Measurements from ENCODE around the gene SATL1. TPM values are rescaled to one million over a fixed set of nuclear protein-coding genes. Genes with fewer than 3 reads are reported as not detected.

Gene SATL1
- total and polyA plus RNA-seq, 4 donors, result 0.02 to 0.06 TPM; not detected in 2

GRCh38 chrX:85114171-85114570 lies 129.4 kb downstream of the SATL1 start:
- H3K9ac ChIP-seq (ENCODE audit: insufficient read depth in 1 of 2, low read length in 2 of 2), result no peak overlapping the region
- peaks cover 0 to 4% (median 0%) of the 10 kb centered on the region in 3 donors for H3K27me3 ChIP-seq (ENCODE audit: control insufficient read depth in 3 of 3, insufficient read depth in 3 of 3, low read length in 2 of 3)
- no peak overlapping the region for H3K27ac ChIP-seq (ENCODE audit: low read depth in 1 of 2, low read length in 1 of 2)
- no peaks in the 10 kb centered on the region for H3K36me3 ChIP-seq (ENCODE audit: control insufficient read depth in 4 of 4, insufficient read depth in 4 of 4, low read length in 4 of 4)
- no peaks in the 10 kb centered on the region for H3K9me3 ChIP-seq (ENCODE audit: control insufficient read depth in 4 of 4, insufficient read depth in 3 of 4, low read length in 3 of 4)
- no peak overlapping the region for H3K4me3 ChIP-seq
- TF ChIP-seq CTCF (IDR thresholded peaks at IDR 0.05; ENCODE audit: control extremely low read depth, extremely low read depth), result no peak
- no peaks in the 10 kb centered on the region for H3K4me1 ChIP-seq (ENCODE audit: control insufficient read depth in 5 of 5, insufficient read depth in 5 of 5, low read length in 5 of 5)
- DNase-seq, result no peak
- 70 to 95% methylated on average over 3 of the region's 3 CpGs for WGBS, 2 donors
- no peak for ATAC-seq (ENCODE audit: insufficient read depth, low FRiP score)

- ATAC-seq (ENCODE audit: insufficient read depth, low FRiP score), result no peak
- H3K9me3 ChIP-seq (ENCODE audit: control insufficient read depth in 4 of 4, insufficient read depth in 3 of 4, low read length in 3 of 4), result no peaks in the 10 kb centered on the region
- 44 to 92% methylated on average over 2 of the region's 2 CpGs for WGBS, 2 donors
- TF ChIP-seq CTCF (IDR thresholded peaks at IDR 0.05; ENCODE audit: control extremely low read depth, extremely low read depth), result no peak
- DNase-seq, result no peak
- H3K27me3 ChIP-seq (ENCODE audit: control insufficient read depth in 3 of 3, insufficient read depth in 3 of 3, low read length in 2 of 3), result peaks cover 0 to 4% (median 0%) of the 10 kb centered on the region in 3 donors
- H3K9ac ChIP-seq (ENCODE audit: insufficient read depth in 1 of 2, low read length in 2 of 2), result no peak overlapping the region
- no peaks in the 10 kb centered on the region for H3K36me3 ChIP-seq (ENCODE audit: control insufficient read depth in 4 of 4, insufficient read depth in 4 of 4, low read length in 4 of 4)
- H3K4me3 ChIP-seq, result no peak overlapping the region
- no peaks in the 10 kb centered on the region for H3K4me1 ChIP-seq (ENCODE audit: control insufficient read depth in 5 of 5, insufficient read depth in 5 of 5, low read length in 5 of 5)
- H3K27ac ChIP-seq (ENCODE audit: low read depth in 1 of 2, low read length in 1 of 2), result no peak overlapping the region
Observed at GRCh38 chrX:85113746-85114145, 129.8 kb downstream of the SATL1 start.

- no peak for TF ChIP-seq CTCF (IDR thresholded peaks at IDR 0.05; ENCODE audit: control extremely low read depth, extremely low read depth)
- no peak for ATAC-seq (ENCODE audit: insufficient read depth, low FRiP score)
- no peak overlapping the region for H3K9ac ChIP-seq (ENCODE audit: insufficient read depth in 1 of 2, low read length in 2 of 2)
- H3K4me3 ChIP-seq, result no peak overlapping the region
- peaks cover 0 to 2% (median 0%) of the 10 kb centered on the region in 4 donors for H3K9me3 ChIP-seq (ENCODE audit: control insufficient read depth in 4 of 4, insufficient read depth in 3 of 4, low read length in 3 of 4)
- no peaks in the 10 kb centered on the region for H3K36me3 ChIP-seq (ENCODE audit: control insufficient read depth in 4 of 4, insufficient read depth in 4 of 4, low read length in 4 of 4)
- peaks cover 0 to 4% (median 0%) of the 10 kb centered on the region in 3 donors for H3K27me3 ChIP-seq (ENCODE audit: control insufficient read depth in 3 of 3, insufficient read depth in 3 of 3, low read length in 2 of 3)
- no peak for DNase-seq
- no peak overlapping the region for H3K27ac ChIP-seq (ENCODE audit: low read depth in 1 of 2, low read length in 1 of 2)
- 39 to 51% methylated on average over 9 of the region's 9 CpGs for WGBS, 2 donors
- no peaks in the 10 kb centered on the region for H3K4me1 ChIP-seq (ENCODE audit: control insufficient read depth in 5 of 5, insufficient read depth in 5 of 5, low read length in 5 of 5)
Observed at GRCh38 chrX:85112293-85112692, 131.3 kb downstream of the SATL1 start.

- DNase-seq, result peak in 2 of 3 donors; percentile 10 to 28
- WGBS, 2 donors, result 18 to 39% methylated on average over 2 of the region's 2 CpGs
- Histone ChIP-seq H3K4me3 (no peak overlapping the region), H3K9ac (ENCODE audit: insufficient read depth in 1 of 2, low read length in 2 of 2) (no peak overlapping the region), H3K4me1 (ENCODE audit: control insufficient read depth in 5 of 5, insufficient read depth in 5 of 5, low read length in 5 of 5) (no peaks in the 10 kb centered on the region), H3K9me3 (ENCODE audit: control insufficient read depth in 4 of 4, insufficient read depth in 3 of 4, low read length in 3 of 4) (peaks cover 0 to 2% (median 0%) of the 10 kb centered on the region in 4 donors), H3K27me3 (ENCODE audit: control insufficient read depth in 3 of 3, insufficient read depth in 3 of 3, low read length in 2 of 3) (peaks cover 0 to 4% (median 0%) of the 10 kb centered on the region in 3 donors), H3K27ac (ENCODE audit: low read depth in 1 of 2, low read length in 1 of 2) (no peak overlapping the region), H3K36me3 (ENCODE audit: control insufficient read depth in 4 of 4, insufficient read depth in 4 of 4, low read length in 4 of 4) (no peaks in the 10 kb centered on the region)
- no peak for ATAC-seq (ENCODE audit: insufficient read depth, low FRiP score)
- peak; percentile 21 for TF ChIP-seq CTCF (IDR thresholded peaks at IDR 0.05; ENCODE audit: control extremely low read depth, extremely low read depth)
Observed at GRCh38 chrX:85111347-85111746, 132.2 kb downstream of the SATL1 start.

Data from lung (tissue), 12 donors.